Measurements from ENCODE around the gene HK2. TPM values are rescaled to one million over a fixed set of nuclear protein-coding genes. Genes with fewer than 3 reads are reported as not detected.
A peak's percentile ranks its signal among the peaks of the same experiment; 100 is the strongest.

The HK2 gene
- total RNA-seq, 4 donors from 2014 or later: 0.29 to 8.6 (median 1.2) TPM

DNA sequence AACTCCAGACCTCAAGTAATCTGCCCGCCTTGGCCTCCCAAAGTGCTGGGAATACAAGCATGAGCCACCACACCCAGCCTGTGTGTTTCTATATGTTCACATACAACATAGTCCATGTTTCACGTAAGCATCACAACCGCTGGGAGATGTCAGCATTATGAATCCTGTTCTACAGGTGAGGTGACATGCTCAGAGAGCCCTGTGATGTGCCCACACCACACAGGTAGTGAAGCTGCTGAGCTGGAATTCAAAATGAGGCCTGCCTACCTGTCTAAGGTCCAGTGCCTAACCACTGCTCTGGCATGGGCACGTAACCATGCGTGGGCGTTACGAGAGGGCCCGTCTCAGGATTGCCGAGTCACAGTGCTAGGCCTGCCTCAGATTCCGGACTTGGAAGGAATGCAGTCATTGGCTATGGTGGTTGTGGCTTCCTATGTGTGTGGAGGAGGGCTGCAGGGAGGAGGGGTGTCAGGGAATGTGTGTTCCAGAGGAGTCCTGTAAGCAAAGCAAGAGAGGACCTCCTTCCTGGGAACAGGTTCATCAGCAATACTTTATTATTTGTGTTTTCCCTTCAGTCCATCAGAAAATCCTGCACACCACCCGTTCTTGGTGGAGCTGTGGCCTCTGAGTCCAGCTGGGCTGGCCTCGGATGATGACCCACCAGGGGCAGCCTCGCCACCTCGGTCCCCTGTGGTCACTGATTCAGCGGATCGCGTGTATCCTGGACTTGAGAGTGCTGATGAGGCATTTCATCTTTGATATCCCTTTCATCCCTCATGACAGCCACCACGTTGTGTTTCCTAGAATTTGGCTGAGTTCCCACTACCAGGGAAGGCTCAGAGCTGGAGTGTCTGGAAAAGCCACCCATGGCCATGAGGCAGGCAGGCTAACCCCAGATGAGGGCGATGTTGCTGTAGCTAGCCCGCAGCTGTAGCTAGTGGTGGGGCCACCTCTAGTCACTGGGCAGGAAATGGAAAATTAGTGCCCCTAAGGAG is 31.1 kb downstream of the HK2 start:
- no peaks in the 10 kb centered on the region for H3K27me3 ChIP-seq
- H3K36me3 ChIP-seq: no peaks in the 10 kb centered on the region
- no peak for TF ChIP-seq CTCF (IDR thresholded peaks at IDR 0.05)
- TF ChIP-seq POLR2A (IDR thresholded peaks at IDR 0.05): no peak
- no peak for DNase-seq
- no peaks in the 10 kb centered on the region for H3K4me1 ChIP-seq
- intact Hi-C loops (cut with DNase I; ENCODE audit: low total_unique reads): no loop called here
- H3K4me3 ChIP-seq: no peak overlapping the region
- no peaks in the 10 kb centered on the region for H3K9me3 ChIP-seq
- H3K27ac ChIP-seq: no peak overlapping the region

- no peak overlapping the region for H3K27ac ChIP-seq
- no peak overlapping the region for H3K4me3 ChIP-seq
- no peak for DNase-seq
- H3K36me3 ChIP-seq: no peaks in the 10 kb centered on the region
- intact Hi-C loops (cut with DNase I; ENCODE audit: low total_unique reads): no loop called here
- TF ChIP-seq POLR2A (IDR thresholded peaks at IDR 0.05): no peak
- no peak for TF ChIP-seq CTCF (IDR thresholded peaks at IDR 0.05)
- no peaks in the 10 kb centered on the region for H3K4me1 ChIP-seq
- H3K27me3 ChIP-seq: no peaks in the 10 kb centered on the region
- no peaks in the 10 kb centered on the region for H3K9me3 ChIP-seq
These were observed 32.1 kb downstream of the HK2 start for GRCh38 chr2:74865770-74866674.

- peak in 1 of 2 donors; percentile 24 for DNase-seq
- TF ChIP-seq CTCF (IDR thresholded peaks at IDR 0.05): no peak
- TF ChIP-seq POLR2A (IDR thresholded peaks at IDR 0.05): no peak
- intact Hi-C loops (cut with DNase I; ENCODE audit: low total_unique reads): no loop called here
- Histone ChIP-seq H3K9me3 (no peaks in the 10 kb centered on the region), H3K4me3 (no peak overlapping the region), H3K4me1 (no peaks in the 10 kb centered on the region), H3K36me3 (no peaks in the 10 kb centered on the region), H3K27me3 (no peaks in the 10 kb centered on the region), H3K27ac (no peak overlapping the region)
These were observed 34.1 kb downstream of the HK2 start for GRCh38 chr2:74867841-74868658.

DNA sequence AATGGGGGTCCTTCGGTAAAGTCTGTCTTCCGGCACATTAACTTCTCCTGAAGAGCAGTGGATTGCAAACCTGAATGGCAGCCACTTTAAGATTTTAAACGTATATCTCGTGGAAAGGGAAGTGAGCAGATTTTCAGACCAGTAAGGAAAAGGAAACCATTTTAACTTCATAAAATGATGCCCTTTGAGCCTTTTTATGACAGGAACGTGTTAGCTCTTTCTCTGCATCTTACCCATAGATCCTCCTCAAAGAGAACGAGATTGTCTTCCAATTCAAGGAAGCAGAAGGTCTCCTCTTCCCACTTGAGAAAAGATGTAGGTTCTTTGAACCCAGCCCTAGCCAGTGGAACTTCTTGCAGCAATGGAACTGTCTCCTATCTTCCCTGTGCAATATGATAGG is 35.6 kb downstream of the HK2 start:
- no peaks in the 10 kb centered on the region for H3K36me3 ChIP-seq
- no peak overlapping the region for H3K4me3 ChIP-seq
- no peak overlapping the region for H3K27ac ChIP-seq
- intact Hi-C loops (cut with DNase I; ENCODE audit: low total_unique reads): no loop called here
- DNase-seq: no peak
- no peaks in the 10 kb centered on the region for H3K27me3 ChIP-seq
- no peaks in the 10 kb centered on the region for H3K9me3 ChIP-seq
- no peaks in the 10 kb centered on the region for H3K4me1 ChIP-seq
- TF ChIP-seq POLR2A (IDR thresholded peaks at IDR 0.05) (no peak), CTCF (IDR thresholded peaks at IDR 0.05) (no peak)

Measured in uterus (tissue), 4 donors.